ENCODE data around the gene AQP3. TPM values are rescaled to one million over a fixed set of nuclear protein-coding genes. Genes with fewer than 3 reads are reported as not detected.
A peak's percentile ranks its signal among the peaks of the same experiment; 100 is the strongest.
"Not testable (repeated sequence)": the region's sequence is repeated elsewhere in the genome, so short reads cannot be mapped to it uniquely, and the experiment has no call there.

The AQP3 gene
- total and polyA plus RNA-seq, 2 experiments from 2014 or later = 6.8 to 7.2 TPM

GRCh38 chr9:33393581-33393980, 53.8 kb downstream of the AQP3 start:
- H3K4me3 ChIP-seq = no peak overlapping the region
- no peaks in the 10 kb centered on the region for H3K27me3 ChIP-seq
- no peak overlapping the region for H3K27ac ChIP-seq
- H3K9me3 ChIP-seq (ENCODE audit: low read depth) = no peaks in the 10 kb centered on the region
- peak in 1 of 2 donors; percentile 7 for DNase-seq (ENCODE audit: low read depth in 1 of 2, low spot score in 1 of 2)
- H3K36me3 ChIP-seq = no peaks in the 10 kb centered on the region
- no peak for TF ChIP-seq CTCF (IDR thresholded peaks at IDR 0.05; ENCODE audit: low read depth, low read length)
- H3K4me1 ChIP-seq (ENCODE audit: low read depth) = peaks cover 29% of the 10 kb centered on the region

- Histone ChIP-seq H3K4me1 (ENCODE audit: low read depth) (peaks cover 29% of the 10 kb centered on the region), H3K27ac (peak overlapping the region; percentile 38)
- not testable (repeated sequence) for H3K27me3 ChIP-seq; H3K36me3 ChIP-seq; H3K4me3 ChIP-seq; H3K9me3 ChIP-seq (ENCODE audit: low read depth); DNase-seq (ENCODE audit: low read depth in 1 of 2, low spot score in 1 of 2)
Observed at GRCh38 chr9:33392591-33393021, 54.8 kb downstream of the AQP3 start.

Other genes starting within 250 kb of the AQP3 start
- gene SPINK4, start 207.4 kb downstream of the AQP3 start, total RNA-seq = 7.8 TPM in 1 of 2 replicates, not detected in the other
- 5.7 and 6.9 TPM in 2 replicates for gene SPINK4, start 207.4 kb downstream of the AQP3 start, polyA plus RNA-seq
- gene BAG1, start 182.9 kb downstream of the AQP3 start, total RNA-seq = 248 and 301 TPM in 2 replicates
- gene BAG1, start 182.9 kb downstream of the AQP3 start, polyA plus RNA-seq = 166 and 270 TPM in 2 replicates
- gene CHMP5, start 182.5 kb downstream of the AQP3 start, total RNA-seq = 75.2 and 75.5 TPM in 2 replicates
- 99.5 and 122 TPM in 2 replicates for gene CHMP5, start 182.5 kb downstream of the AQP3 start, polyA plus RNA-seq
- gene NFX1, start 157.1 kb downstream of the AQP3 start, total RNA-seq = 15.7 and 19.3 TPM in 2 replicates
- 29.4 and 29.9 TPM in 2 replicates for gene NFX1, start 157.1 kb downstream of the AQP3 start, polyA plus RNA-seq
- 3.8 and 5.5 TPM in 2 replicates for gene AQP7, start 45.0 kb downstream of the AQP3 start, total RNA-seq
- gene AQP7, start 45.0 kb downstream of the AQP3 start, polyA plus RNA-seq = 4.2 and 4.5 TPM in 2 replicates
- gene NOL6, start 26.3 kb upstream of the AQP3 start, total RNA-seq = 17.2 and 20.6 TPM in 2 replicates
- gene NOL6, start 26.3 kb upstream of the AQP3 start, polyA plus RNA-seq = 9.0 and 18.6 TPM in 2 replicates
- 0.80 TPM in 1 of 2 replicates, not detected in the other for gene ANKRD18B, start 76.7 kb upstream of the AQP3 start, total RNA-seq
- 1.8 and 2.4 TPM in 2 replicates for gene ANKRD18B, start 76.7 kb upstream of the AQP3 start, polyA plus RNA-seq